GM12874 (cell line): ENCODE data around the gene SHISA7.

Experiments
- CTCF ChIP-seq: IDR thresholded peaks from 2 replicates; pipeline ENCODE4 v1.5.1; 2011; ENCODE audit warnings: low read depth, mild to moderate bottlenecking, control low read depth, low read length, moderate library complexity; ENCODE audit not compliant: insufficient read depth

Gene SHISA7

GRCh38 chr19:55463583-55464031, 20.5 kb upstream of the SHISA7 start:
- no peak for TF ChIP-seq CTCF

DNA sequence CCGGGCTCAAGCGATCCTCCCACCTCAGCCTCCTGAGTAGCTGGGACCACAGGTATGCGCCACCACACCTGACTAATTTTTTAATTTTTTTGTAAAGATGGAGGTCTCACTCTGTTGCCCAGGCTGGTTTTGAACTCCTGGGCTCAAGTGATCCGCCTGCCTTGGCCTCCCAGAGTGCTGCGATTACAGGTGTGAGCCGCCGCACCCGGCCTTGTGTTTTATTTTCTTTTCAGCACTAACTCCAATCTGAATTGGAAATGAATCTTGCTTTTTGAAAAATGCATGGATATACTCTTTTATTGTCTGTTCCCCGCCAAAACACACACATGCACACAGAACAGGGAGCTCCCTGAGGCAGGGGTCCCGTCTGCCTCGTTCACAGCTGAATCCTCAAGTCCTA, 19.6 kb upstream of the SHISA7 start:
- TF ChIP-seq CTCF, result no peak

DNA sequence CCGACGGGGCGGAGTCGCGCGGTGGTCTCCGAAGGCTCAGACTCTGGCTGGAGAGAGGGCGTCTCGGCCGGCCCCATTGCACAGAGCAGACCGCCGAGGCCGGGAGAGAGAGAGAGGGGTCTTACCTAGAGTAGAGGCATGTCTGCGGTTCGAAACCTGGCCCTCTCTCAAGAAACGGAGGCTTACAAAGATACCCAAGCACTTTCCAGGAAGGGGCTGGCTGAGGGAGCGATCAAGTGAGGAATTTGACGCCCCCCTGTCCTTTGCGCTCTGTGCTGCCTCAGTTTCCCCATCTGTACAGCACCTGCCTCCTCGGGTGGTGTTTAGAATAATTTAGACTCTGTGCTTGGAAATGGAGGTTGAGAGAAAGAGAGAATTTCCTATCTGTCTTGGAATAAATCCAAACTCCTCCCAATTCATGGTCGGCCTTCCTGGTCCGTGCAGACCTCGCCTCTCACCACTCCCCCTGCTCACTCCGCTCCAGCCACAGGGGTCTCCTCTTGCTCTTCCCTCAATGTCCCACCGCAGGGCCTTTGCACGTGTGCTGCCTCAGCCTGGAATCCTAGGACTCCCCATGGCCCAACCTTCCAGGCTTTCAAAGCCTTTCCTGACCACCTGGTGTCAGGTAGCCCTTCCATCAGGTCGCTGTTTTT, 19.0 kb upstream of the SHISA7 start:
- no peak for TF ChIP-seq CTCF

DNA sequence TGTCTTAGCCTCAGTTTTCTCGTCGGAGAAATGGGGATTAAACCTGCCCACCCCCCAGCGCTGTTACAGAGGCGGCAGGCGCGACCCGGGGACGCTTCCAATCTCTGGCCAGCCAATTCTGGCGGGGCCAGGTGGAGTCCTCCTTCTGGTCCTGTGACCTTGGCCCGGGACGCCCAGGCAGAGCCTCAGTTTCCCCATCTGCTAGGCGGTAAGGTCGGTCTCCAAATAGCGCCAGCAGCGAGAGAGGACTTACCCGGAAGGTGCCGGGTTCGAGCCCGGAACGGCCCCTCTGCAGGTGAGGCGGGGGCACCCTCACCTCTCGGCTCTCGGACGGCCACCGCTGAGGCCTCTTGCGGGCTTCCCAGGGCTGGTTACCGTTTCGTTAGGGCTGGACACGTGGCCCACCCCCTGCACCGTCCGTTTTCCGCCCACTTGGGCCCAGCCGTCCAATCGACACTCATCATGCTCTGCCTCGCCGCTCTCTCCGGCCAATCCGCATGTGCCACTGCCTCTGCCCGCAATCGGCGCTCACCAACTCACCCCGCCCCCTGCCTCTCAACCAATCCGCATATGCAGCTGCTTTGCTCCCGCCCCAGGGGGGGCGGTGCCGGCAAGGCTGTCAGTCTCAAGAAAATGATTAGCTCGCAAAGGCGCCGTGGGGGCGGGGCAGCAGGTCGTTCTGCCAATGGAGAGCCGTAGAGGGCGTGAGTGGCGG, 18.3 kb upstream of the SHISA7 start, which contains the start of gene ISOC2:
Gene ISOC2, minus strand, starts transcription at position 384 of the 715 bp plus-strand sequence. CDS start 5,156 bp downstream, outside the sequence.
- no peak for TF ChIP-seq CTCF

GRCh38 chr19:55460670-55461258, 17.7 kb upstream of the SHISA7 start:
- TF ChIP-seq CTCF, result no peak

DNA sequence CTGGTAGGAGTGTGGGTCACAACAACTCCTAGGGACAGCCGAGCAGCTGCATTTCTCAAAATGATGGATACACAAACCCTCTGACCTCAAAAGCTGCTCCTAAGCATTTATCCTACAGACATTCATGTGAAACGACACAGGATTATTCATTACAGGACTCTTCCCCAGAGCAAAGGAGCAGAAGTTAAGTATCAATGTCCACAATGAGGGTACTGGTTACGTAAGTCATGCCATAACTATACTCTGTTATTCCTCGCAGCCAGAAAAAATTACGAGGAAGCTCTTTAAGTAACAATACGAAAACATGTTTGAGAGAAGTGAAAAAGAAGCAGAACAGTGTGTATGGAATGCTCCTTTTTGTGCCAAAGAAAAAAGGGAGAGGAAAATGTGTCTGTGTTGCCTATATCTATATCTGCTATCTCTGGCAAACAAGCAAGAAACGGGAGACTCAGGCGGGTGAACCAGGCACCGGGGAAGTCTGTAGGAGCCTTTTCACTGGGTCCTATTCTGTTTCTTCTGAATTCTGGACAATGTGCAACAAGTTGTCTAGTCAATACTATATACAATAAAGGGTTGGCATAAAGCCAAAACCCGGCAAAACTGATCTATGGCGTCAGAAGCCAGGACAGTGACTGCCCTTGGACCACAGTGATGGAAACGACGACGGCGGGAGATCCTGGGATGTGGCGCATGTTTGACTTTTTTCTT, 17.0 kb upstream of the SHISA7 start:
- TF ChIP-seq CTCF, result no peak

GRCh38 chr19:55459551-55459949, 16.4 kb upstream of the SHISA7 start:
- no peak for TF ChIP-seq CTCF
